PFSK-1 (cell line): ENCODE results near the gene FGFR2.

ENCODE experiments used
- FOXP2 ChIP-seq: optimal IDR thresholded peaks from 2 replicates; pipeline ENCODE3; 2011; ENCODE audit warnings: borderline replicate concordance, control low read depth, inconsistent platforms; ENCODE audit not compliant: insufficient read depth; ENCODE audit errors: extremely low read length, extremely low read depth
- POLR2AphosphoS5 ChIP-seq: IDR thresholded peaks from 2 replicates; pipeline ENCODE4 v1.6.1; 2012; ENCODE audit warnings: low read depth, mild to moderate bottlenecking, control low read depth, low read length, moderate library complexity
- REST ChIP-seq, 2 experiments: IDR thresholded peaks; 2 replicates each; pipeline versions ENCODE4 v1.6.1 to v1.8.0; 2011 to 2012; ENCODE audit warnings: low read depth in 2 of 2, low read length in 2 of 2, control low read depth in 1 of 2, inconsistent platforms in 1 of 2, mild to moderate bottlenecking in 1 of 2, moderate library complexity in 1 of 2; ENCODE audit not compliant: insufficient read depth in 1 of 2
- SIN3A ChIP-seq: IDR thresholded peaks from 2 replicates; pipeline ENCODE4 v1.6.1; 2012; ENCODE audit warnings: mild to moderate bottlenecking, low read length, moderate library complexity, borderline replicate concordance; ENCODE audit not compliant: insufficient read depth
- TAF1 ChIP-seq: IDR thresholded peaks from 2 replicates; pipeline ENCODE4 v1.6.1; 2012; ENCODE audit warnings: low read length, control low read depth, borderline replicate concordance; ENCODE audit not compliant: insufficient read depth

FGFR2 gene

GRCh38 chr10:121503587-121504051 lies 94.6 kb downstream of the FGFR2 start:
- TF ChIP-seq SIN3A (no peak), FOXP2 (no peak), TAF1 (no peak), POLR2AphosphoS5 (no peak), REST (IDR thresholded peaks at IDR 0.05; ENCODE audit: insufficient read depth in 1 of 2, low read depth in 2 of 2, low read length in 2 of 2) (no peak)

GRCh38 chr10:121501796-121502195 lies 96.4 kb downstream of the FGFR2 start:
- TF ChIP-seq POLR2AphosphoS5 (no peak), TAF1 (no peak), SIN3A (no peak), FOXP2 (no peak), REST (IDR thresholded peaks at IDR 0.05; ENCODE audit: insufficient read depth in 1 of 2, low read depth in 2 of 2, low read length in 2 of 2) (no peak)

GRCh38 chr10:121500701-121501332 lies 97.4 kb downstream of the FGFR2 start:
- TF ChIP-seq REST (IDR thresholded peaks at IDR 0.05; ENCODE audit: insufficient read depth in 1 of 2, low read depth in 2 of 2, low read length in 2 of 2) (no peak), TAF1 (no peak), SIN3A (no peak), POLR2AphosphoS5 (no peak), FOXP2 (no peak)

GRCh38 chr10:121497513-121498470 lies 100.5 kb downstream of the FGFR2 start:
- TF ChIP-seq POLR2AphosphoS5 (no peak), TAF1 (no peak), REST (IDR thresholded peaks at IDR 0.05; ENCODE audit: insufficient read depth in 1 of 2, low read depth in 2 of 2, low read length in 2 of 2) (no peak), FOXP2 (no peak), SIN3A (no peak)
